ENCODE measurements around the gene TTC33.

DNA sequence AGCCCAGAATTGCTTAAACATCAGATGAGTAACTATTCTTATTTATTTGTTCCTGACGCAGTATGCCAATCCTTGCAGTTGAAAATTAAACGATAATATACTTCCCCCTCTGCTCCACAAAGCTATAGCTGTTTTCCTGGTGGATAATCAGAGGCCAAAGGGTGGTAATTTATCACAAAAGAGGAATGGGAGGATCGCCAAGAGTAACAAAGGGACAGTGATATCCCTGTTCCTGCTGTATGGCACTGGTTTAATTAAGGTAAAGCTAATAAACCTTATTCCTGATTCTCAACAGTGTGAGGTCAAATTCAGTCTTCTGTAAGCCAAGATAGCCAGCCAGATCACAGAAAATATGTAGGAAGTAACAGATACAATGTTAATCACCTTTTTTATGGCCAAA lies 109.5 kb downstream of the TTC33 start:
- no peak for TF ChIP-seq TAF1 (IDR thresholded peaks at IDR 0.05; ENCODE audit: borderline replicate concordance, insufficient read depth, low read length)
- no peak for TF ChIP-seq SIN3A (IDR thresholded peaks at IDR 0.05; ENCODE audit: borderline replicate concordance, insufficient read depth, low read length)
